HepG2 (cell line): ENCODE data around the gene MYO18A. TPM values are rescaled to one million over a fixed set of nuclear protein-coding genes. Genes with fewer than 3 reads are reported as not detected.

Source experiments
- CEBPB ChIP-seq: IDR thresholded peaks from 2 replicates; pipeline ENCODE4 v1.6.1; 2011; ENCODE audit warnings: low read depth, low read length, improper control_type of control experiment, borderline replicate concordance
- ERF ChIP-seq: IDR thresholded peaks from 2 replicates; pipeline ENCODE4 v1.6.1; 2018; ENCODE audit warnings: missing biosample characterization, missing genetic modification reagents
- ISL2 ChIP-seq: sonication (generic); formaldehyde crosslinking; IDR thresholded peaks from 2 replicates; pipeline ENCODE4 v1.5.0; 2020; ENCODE audit warnings: missing genetic modification reagents
- MTA1 ChIP-seq: sonication (generic); formaldehyde crosslinking; IDR thresholded peaks from 2 replicates; pipeline ENCODE4 v1.4.0; 2020; ENCODE audit warnings: missing genetic modification reagents, mild to moderate bottlenecking, borderline replicate concordance
- NFRKB ChIP-seq: fragments of 450-650 bp; IDR thresholded peaks from 2 replicates; pipeline ENCODE4 v1.6.1; 2017
- NPAS2 ChIP-seq: sonication (generic); formaldehyde crosslinking; IDR thresholded peaks from 2 replicates; pipeline ENCODE4 v1.8.0; 2022; ENCODE audit warnings: mild to moderate bottlenecking, missing genetic modification reagents, borderline replicate concordance
- NR2C2 ChIP-seq: sonication (generic); formaldehyde crosslinking; IDR thresholded peaks from 2 replicates; pipeline ENCODE4 v1.4.0; 2020; ENCODE audit warnings: missing genetic modification reagents, mild to moderate bottlenecking, moderate library complexity, borderline replicate concordance
- ONECUT2 ChIP-seq: sonication (generic); formaldehyde crosslinking; IDR thresholded peaks from 2 replicates; pipeline ENCODE4 v1.4.0; 2020; ENCODE audit warnings: missing genetic modification reagents
- RARG ChIP-seq: sonication (generic); formaldehyde crosslinking; IDR thresholded peaks from 2 replicates; pipeline ENCODE4 v1.4.0; 2020; ENCODE audit warnings: low read depth, mild to moderate bottlenecking, missing genetic modification reagents
- SATB2 ChIP-seq: sonication (generic); formaldehyde crosslinking; IDR thresholded peaks from 2 replicates; pipeline ENCODE4 v1.5.0; 2020; ENCODE audit warnings: missing genetic modification reagents
- SRF ChIP-seq: IDR thresholded peaks from 2 replicates; pipeline ENCODE4 v1.6.1; 2011; ENCODE audit warnings: mild to moderate bottlenecking, low read depth, low read length, moderate library complexity
- TGIF2 ChIP-seq: IDR thresholded peaks from 2 replicates; pipeline ENCODE4 v1.6.1; 2016; ENCODE audit warnings: control low read depth, missing compliant biosample characterization
- YEATS2 ChIP-seq: sonication (generic); formaldehyde crosslinking; IDR thresholded peaks from 2 replicates; pipeline ENCODE4 v1.4.0; 2020; ENCODE audit warnings: missing genetic modification reagents, borderline replicate concordance
- ZFP36L1 ChIP-seq: sonication (generic); formaldehyde crosslinking; IDR thresholded peaks from 2 replicates; pipeline ENCODE4 v1.8.0; 2022; ENCODE audit warnings: mild to moderate bottlenecking, missing genetic modification reagents, moderate library complexity
- ZKSCAN8 ChIP-seq: IDR thresholded peaks from 2 replicates; pipeline ENCODE4 v1.6.1; 2016; ENCODE audit warnings: borderline replicate concordance, missing genetic modification reagents, missing compliant biosample characterization
- ZMYM2 ChIP-seq: sonication (generic); formaldehyde crosslinking; IDR thresholded peaks from 2 replicates; pipeline ENCODE4 v1.8.0; 2022; ENCODE audit warnings: mild to moderate bottlenecking, missing genetic modification reagents
- ZNF20 ChIP-seq: sonication (generic); formaldehyde crosslinking; IDR thresholded peaks from 2 replicates; pipeline ENCODE4 v1.4.0; 2020; ENCODE audit warnings: mild to moderate bottlenecking, moderate library complexity, missing genetic modification reagents
- ZNF235 ChIP-seq: sonication (generic); formaldehyde crosslinking; IDR thresholded peaks from 2 replicates; pipeline ENCODE4 v1.8.1; 2023; ENCODE audit warnings: mild to moderate bottlenecking, missing genetic modification reagents, borderline replicate concordance
- ZNF3 ChIP-seq: IDR thresholded peaks from 2 replicates; pipeline ENCODE4 v1.7.0; 2017; ENCODE audit warnings: inconsistent platforms
- ZNF431 ChIP-seq: sonication (generic); formaldehyde crosslinking; IDR thresholded peaks from 2 replicates; pipeline ENCODE4 v1.9.0; 2022; ENCODE audit warnings: missing genetic modification reagents, low read depth, mild to moderate bottlenecking, borderline replicate concordance
- ZNF556 ChIP-seq: sonication (generic); formaldehyde crosslinking; IDR thresholded peaks from 2 replicates; pipeline ENCODE4 v1.4.0; 2020; ENCODE audit warnings: mild to moderate bottlenecking, missing genetic modification reagents, borderline replicate concordance
- ZNF567 ChIP-seq: sonication (generic); formaldehyde crosslinking; IDR thresholded peaks from 2 replicates; pipeline ENCODE4 v1.8.1; 2023; ENCODE audit warnings: mild to moderate bottlenecking, missing genetic modification reagents, borderline replicate concordance
- ZSCAN21 ChIP-seq: sonication (generic); formaldehyde crosslinking; IDR thresholded peaks from 2 replicates; pipeline ENCODE4 v1.8.0; 2022; ENCODE audit warnings: mild to moderate bottlenecking, missing genetic modification reagents, moderate library complexity, borderline replicate concordance
- ZZZ3 ChIP-seq: sonication (generic); formaldehyde crosslinking; IDR thresholded peaks from 2 replicates; pipeline ENCODE4 v1.4.0; 2020; ENCODE audit warnings: missing genetic modification reagents, mild to moderate bottlenecking, borderline replicate concordance
- polyA plus RNA-seq, 8 experiments: library from polyadenylated mRNA; depleted of rRNA in 3 of 8; stranded (reverse) in 7 of 8; unstranded in 1 of 8; fragments of >200 nt; fragmentation: Illumina TruSeq in 4 of 8; extraction: Trizol in 4 of 8; gene quantifications; 2 replicates each; pipeline versions ENCODE4 v1.2.1 to v1.2.3, GENCODE V29; 2011 to 2016; ENCODE audit warnings: low read depth in 4 of 8, missing spikeins in 1 of 8, mixed read lengths in 1 of 8; ENCODE audit not compliant: insufficient read depth in 1 of 8
- total RNA-seq, 5 experiments: library from RNA; depleted of rRNA; stranded (reverse); fragments of >200 nt; fragmentation: Illumina TruSeq; extraction: Trizol; gene quantifications; 2 replicates each; pipeline ENCODE4 v1.2.3, GENCODE V29; 2016; ENCODE audit warnings: low read depth in 1 of 5
- TF ChIP-seq, protein P1 (sequence below): sonication (generic); formaldehyde crosslinking; IDR thresholded peaks from 2 replicates; pipeline ENCODE4 v1.4.0; 2020; ENCODE audit warnings: missing genetic modification reagents
- TF ChIP-seq, protein P2 (sequence below): sonication (generic); formaldehyde crosslinking; IDR thresholded peaks from 2 replicates; pipeline ENCODE4 v1.4.0; 2020; ENCODE audit warnings: mild to moderate bottlenecking, missing genetic modification reagents

The MYO18A gene
- total and polyA plus RNA-seq, 2 of the 13 experiments (the other 11 are each of a cell fraction or from before 2014, with no cell fraction given): 16.8 to 24.8 TPM

DNA sequence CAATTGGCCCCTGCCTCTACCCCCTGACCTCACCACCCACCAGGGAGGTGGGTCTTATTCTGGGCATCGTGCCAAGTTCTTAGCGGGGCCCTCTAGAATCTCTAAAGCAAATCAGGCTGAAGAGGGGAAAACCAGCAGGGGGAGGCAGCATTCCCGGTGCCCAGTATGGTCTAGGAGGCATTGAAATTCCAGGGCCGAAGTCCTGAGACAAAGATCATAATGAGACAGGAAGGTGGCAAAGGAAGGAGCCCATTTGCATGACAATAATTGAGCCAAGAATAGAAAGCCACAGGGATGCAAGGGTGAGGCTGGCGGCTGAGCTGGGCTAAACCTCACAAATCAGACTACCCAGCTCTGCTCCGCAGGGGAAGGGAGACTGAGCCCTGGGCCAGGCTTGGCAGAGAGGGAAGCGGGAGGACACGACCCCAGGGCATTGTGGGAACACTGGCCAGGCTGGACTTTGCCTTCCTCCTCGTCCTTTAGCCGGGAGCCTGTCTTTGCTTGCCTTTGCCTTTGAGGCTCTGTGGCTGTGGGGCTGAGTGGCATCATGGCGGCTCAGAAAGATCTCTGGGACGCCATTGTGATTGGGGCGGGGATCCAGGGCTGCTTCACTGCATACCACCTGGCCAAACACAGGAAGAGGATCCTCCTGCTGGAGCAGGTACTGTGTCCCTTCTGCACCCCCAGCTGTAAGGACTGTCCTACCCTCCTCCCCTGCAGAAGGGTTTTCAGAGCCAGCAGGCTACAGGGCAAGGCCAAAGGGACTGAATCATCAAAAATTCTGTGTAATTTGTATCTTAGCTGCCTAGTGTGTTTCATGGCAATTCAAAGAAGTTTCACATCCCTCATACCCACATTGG lies 137.3 kb downstream of the MYO18A start, which contains the start of gene PIPOX (continued):
- TF ChIP-seq, protein P1, sequence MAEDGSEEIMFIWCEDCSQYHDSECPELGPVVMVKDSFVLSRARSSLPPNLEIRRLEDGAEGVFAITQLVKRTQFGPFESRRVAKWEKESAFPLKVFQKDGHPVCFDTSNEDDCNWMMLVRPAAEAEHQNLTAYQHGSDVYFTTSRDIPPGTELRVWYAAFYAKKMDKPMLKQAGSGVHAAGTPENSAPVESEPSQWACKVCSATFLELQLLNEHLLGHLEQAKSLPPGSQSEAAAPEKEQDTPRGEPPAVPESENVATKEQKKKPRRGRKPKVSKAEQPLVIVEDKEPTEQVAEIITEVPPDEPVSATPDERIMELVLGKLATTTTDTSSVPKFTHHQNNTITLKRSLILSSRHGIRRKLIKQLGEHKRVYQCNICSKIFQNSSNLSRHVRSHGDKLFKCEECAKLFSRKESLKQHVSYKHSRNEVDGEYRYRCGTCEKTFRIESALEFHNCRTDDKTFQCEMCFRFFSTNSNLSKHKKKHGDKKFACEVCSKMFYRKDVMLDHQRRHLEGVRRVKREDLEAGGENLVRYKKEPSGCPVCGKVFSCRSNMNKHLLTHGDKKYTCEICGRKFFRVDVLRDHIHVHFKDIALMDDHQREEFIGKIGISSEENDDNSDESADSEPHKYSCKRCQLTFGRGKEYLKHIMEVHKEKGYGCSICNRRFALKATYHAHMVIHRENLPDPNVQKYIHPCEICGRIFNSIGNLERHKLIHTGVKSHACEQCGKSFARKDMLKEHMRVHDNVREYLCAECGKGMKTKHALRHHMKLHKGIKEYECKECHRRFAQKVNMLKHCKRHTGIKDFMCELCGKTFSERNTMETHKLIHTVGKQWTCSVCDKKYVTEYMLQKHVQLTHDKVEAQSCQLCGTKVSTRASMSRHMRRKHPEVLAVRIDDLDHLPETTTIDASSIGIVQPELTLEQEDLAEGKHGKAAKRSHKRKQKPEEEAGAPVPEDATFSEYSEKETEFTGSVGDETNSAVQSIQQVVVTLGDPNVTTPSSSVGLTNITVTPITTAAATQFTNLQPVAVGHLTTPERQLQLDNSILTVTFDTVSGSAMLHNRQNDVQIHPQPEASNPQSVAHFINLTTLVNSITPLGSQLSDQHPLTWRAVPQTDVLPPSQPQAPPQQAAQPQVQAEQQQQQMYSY (CRISPR knock-in tag): no peak
- peak; percentile 77 for TF ChIP-seq ZMYM2 (CRISPR knock-in tag)
- TF ChIP-seq ZNF3: no peak
- 0 out of 2 replicates have a peak, but pooled peaks have one; percentile 1 for TF ChIP-seq SRF
- peak; percentile 36; the same call in 1 of the 2 replicates for TF ChIP-seq ZNF556 (CRISPR knock-in tag)
- no peak for TF ChIP-seq NPAS2 (CRISPR knock-in tag)
- peak; percentile 33; the same call in 1 of the 2 replicates for TF ChIP-seq ISL2
- TF ChIP-seq ONECUT2 (CRISPR knock-in tag): no peak
- TF ChIP-seq NR2C2 (CRISPR knock-in tag): peak; percentile 79
- no peak; the same call in 1 of the 2 replicates for TF ChIP-seq ZNF431 (CRISPR knock-in tag)
- TF ChIP-seq ZZZ3 (CRISPR knock-in tag): no peak
- TF ChIP-seq ZNF235 (CRISPR knock-in tag): no peak
- no peak for TF ChIP-seq SATB2 (CRISPR knock-in tag)
- TF ChIP-seq, protein P2, sequence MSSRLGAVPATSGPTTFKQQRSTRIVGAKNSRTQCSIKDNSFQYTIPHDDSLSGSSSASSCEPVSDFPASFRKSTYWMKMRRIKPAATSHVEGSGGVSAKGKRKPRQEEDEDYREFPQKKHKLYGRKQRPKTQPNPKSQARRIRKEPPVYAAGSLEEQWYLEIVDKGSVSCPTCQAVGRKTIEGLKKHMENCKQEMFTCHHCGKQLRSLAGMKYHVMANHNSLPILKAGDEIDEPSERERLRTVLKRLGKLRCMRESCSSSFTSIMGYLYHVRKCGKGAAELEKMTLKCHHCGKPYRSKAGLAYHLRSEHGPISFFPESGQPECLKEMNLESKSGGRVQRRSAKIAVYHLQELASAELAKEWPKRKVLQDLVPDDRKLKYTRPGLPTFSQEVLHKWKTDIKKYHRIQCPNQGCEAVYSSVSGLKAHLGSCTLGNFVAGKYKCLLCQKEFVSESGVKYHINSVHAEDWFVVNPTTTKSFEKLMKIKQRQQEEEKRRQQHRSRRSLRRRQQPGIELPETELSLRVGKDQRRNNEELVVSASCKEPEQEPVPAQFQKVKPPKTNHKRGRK (CRISPR knock-in tag): no peak
- TF ChIP-seq ZKSCAN8 (CRISPR knock-in tag): no peak; the same call in 1 of the 2 replicates
- peak; percentile 47; the same call in 1 of the 2 replicates for TF ChIP-seq ZNF567
- TF ChIP-seq CEBPB: no peak
- peak; percentile 59; the same call in 1 of the 2 replicates for TF ChIP-seq YEATS2 (CRISPR knock-in tag)
- TF ChIP-seq ZFP36L1 (CRISPR knock-in tag): no peak
- no peak for TF ChIP-seq ZNF20 (CRISPR knock-in tag)
- TF ChIP-seq MTA1 (CRISPR knock-in tag): peak; percentile 94
- TF ChIP-seq NFRKB: peak; percentile 59
- no peak for TF ChIP-seq RARG (CRISPR knock-in tag)
- peak; percentile 82; the same call in 1 of the 2 replicates for TF ChIP-seq TGIF2 (CRISPR knock-in tag)
- TF ChIP-seq ERF (CRISPR knock-in tag): no peak; the same call in none of the 2 replicates
- TF ChIP-seq ZSCAN21 (CRISPR knock-in tag): peak; percentile 75; the same call in 1 of the 2 replicates
